OCI-LY7 (cell line): ENCODE results near the gene ITM2C. TPM values are rescaled to one million over a fixed set of nuclear protein-coding genes. Genes with fewer than 3 reads are reported as not detected.

Experiments used
- BruUV-seq: library from RNA; stranded (reverse); fragments of 400-500 nt; replicated peaks from 2 replicates; lab custom pipeline; 2021; lab: Mats Ljungman, UMichigan
- CTCF ChIA-PET: fragments of 300-600 bp; sonication (Branson Sonifier 250); formaldehyde crosslinking; loops from one replicate; lab custom pipeline; 2022; ENCODE audit warnings: antibody characterized with exemption; ENCODE audit not compliant: unreplicated experiment; lab: Charles Lee
- POLR2A ChIA-PET: fragments of 300-600 bp; sonication (Branson Sonifier 250); formaldehyde crosslinking; loops from one replicate; lab custom pipeline; 2022; ENCODE audit warnings: antibody characterized with exemption; lab: Charles Lee
- DNase-seq: peaks from one replicate; pipeline ENCODE4 v3.0.0-alpha.2; 2015; ENCODE audit warnings: low spot score
- H2AFZ ChIP-seq: fragments of 200-600 bp; sonication (generic), shearing (Covaris generic); 2 replicates; pipeline ENCODE4 v1.6.1; 2014; ENCODE audit warnings: mild to moderate bottlenecking, antibody characterized with exemption, low read length, moderate library complexity
- H3K27ac ChIP-seq: fragments of 200-600 bp; sonication (generic); 2 replicates; pipeline ENCODE4 v1.5.1; 2014; ENCODE audit warnings: mixed run types, low read depth, mild to moderate bottlenecking, moderate library complexity, low read length, inconsistent platforms; ENCODE audit not compliant: poor library complexity, severe bottlenecking
- H3K36me3 ChIP-seq: fragments of 200-600 bp; sonication (generic); 2 replicates; pipeline ENCODE4 v1.6.1; 2014; ENCODE audit warnings: mild to moderate bottlenecking, antibody characterized with exemption, low read length, moderate library complexity, mixed read lengths; ENCODE audit not compliant: insufficient read depth
- H3K4me1 ChIP-seq: fragments of 200-600 bp; sonication (generic); 2 replicates; pipeline ENCODE4 v1.5.1; 2014; ENCODE audit warnings: mild to moderate bottlenecking, low read length; ENCODE audit not compliant: insufficient read depth, poor library complexity, severe bottlenecking
- H3K4me2 ChIP-seq: fragments of 200-600 bp; sonication (generic); 2 replicates; pipeline ENCODE4 v1.6.1; 2014; ENCODE audit warnings: mild to moderate bottlenecking, low read length
- H3K4me3 ChIP-seq: fragments of 200-600 bp; sonication (generic); 2 replicates; pipeline ENCODE4 v1.5.1; 2014; ENCODE audit warnings: mild to moderate bottlenecking, low read depth, low read length; ENCODE audit not compliant: poor library complexity, severe bottlenecking
- H3K79me2 ChIP-seq: fragments of 200-600 bp; sonication (generic); 2 replicates; pipeline ENCODE4 v1.6.1; 2016; ENCODE audit warnings: low read depth, mild to moderate bottlenecking, low read length, moderate library complexity, mixed read lengths; ENCODE audit not compliant: insufficient read depth
- H3K9me2 ChIP-seq: fragments of 200-600 bp; sonication (generic); 2 replicates; pipeline ENCODE4 v1.6.1; 2016; ENCODE audit warnings: mild to moderate bottlenecking, low read length, mixed read lengths; ENCODE audit not compliant: insufficient read depth
- H3K9me3 ChIP-seq: fragments of 200-600 bp; sonication (generic); 2 replicates; pipeline ENCODE4 v1.6.1; 2014; ENCODE audit warnings: mild to moderate bottlenecking, mixed run types, low read length, mixed read lengths
- H4K20me1 ChIP-seq: fragments of 200-600 bp; sonication (generic); 2 replicates; pipeline ENCODE4 v1.6.1; 2014; ENCODE audit warnings: mild to moderate bottlenecking, antibody characterized with exemption, low read length, moderate library complexity, mixed read lengths; ENCODE audit not compliant: insufficient read depth
- EZH2phosphoT487 ChIP-seq: fragments of 200-600 bp; sonication (generic); IDR thresholded peaks from 2 replicates; pipeline ENCODE4 v1.6.1; 2018; ENCODE audit warnings: low read depth, borderline replicate concordance, mild to moderate bottlenecking, mixed run types, antibody characterized with exemption, low read length, moderate library complexity, mixed read lengths
- intact Hi-C: fragments of 100-400 bp; cut with micrococcal nuclease; formaldehyde crosslinking; loops from one replicate; pipeline ENCODE4 v1.10.0; 2022; ENCODE audit not compliant: unreplicated experiment
- total RNA-seq, 2 experiments: library from RNA; depleted of rRNA in 1 of 2; stranded (reverse); fragments of >200 nt in 1 of 2; shearing (Covaris generic) in 1 of 2; gene quantifications; 2 replicates each; pipeline ENCODE4 v1.2.3, GENCODE V29; 2014 to 2022
- TF ChIP-seq, protein P1 (sequence below): fragments of 200-600 bp; sonication (generic); conservative IDR thresholded peaks from 2 replicates; pipeline ENCODE4 v1.5.1; 2014; ENCODE audit warnings: mild to moderate bottlenecking, antibody characterized with exemption, low read length, moderate library complexity, mixed read lengths

ITM2C gene
- total RNA-seq, 2 experiments from 2014 or later: not detected

GRCh38 chr2:230816735-230817134 lies 48.0 kb upstream of the ITM2C start:
- Histone ChIP-seq H2AFZ (no peak overlapping the region), H3K4me3 (no peak overlapping the region), H3K27ac (no peak overlapping the region), H3K9me2 (no peaks in the 10 kb centered on the region), H3K9me3 (no peaks in the 10 kb centered on the region), H3K4me1 (peaks cover 7% of the 10 kb centered on the region), H4K20me1 (no peaks in the 10 kb centered on the region), H3K4me2 (no peak overlapping the region), H3K36me3 (peaks cover 64% of the 10 kb centered on the region; the same call in 1 of the 2 replicates), H3K79me2 (no peaks in the 10 kb centered on the region)
- BruUV-seq: no TSS peak
- ChIA-PET CTCF (interaction anchor here (0.7 to 1.0 kb wide), 2 partner anchors 8 to 61 kb away, joined by 3 to 4 read pairs; no protein-coding TSS in a partner anchor), POLR2A (interaction anchor here (0.6 to 1.2 kb wide), 2 partner anchors 9 to 18 kb away, joined by 3 to 4 read pairs; no protein-coding TSS in a partner anchor)
- no peak for TF ChIP-seq EZH2phosphoT487
- TF ChIP-seq, protein P1, sequence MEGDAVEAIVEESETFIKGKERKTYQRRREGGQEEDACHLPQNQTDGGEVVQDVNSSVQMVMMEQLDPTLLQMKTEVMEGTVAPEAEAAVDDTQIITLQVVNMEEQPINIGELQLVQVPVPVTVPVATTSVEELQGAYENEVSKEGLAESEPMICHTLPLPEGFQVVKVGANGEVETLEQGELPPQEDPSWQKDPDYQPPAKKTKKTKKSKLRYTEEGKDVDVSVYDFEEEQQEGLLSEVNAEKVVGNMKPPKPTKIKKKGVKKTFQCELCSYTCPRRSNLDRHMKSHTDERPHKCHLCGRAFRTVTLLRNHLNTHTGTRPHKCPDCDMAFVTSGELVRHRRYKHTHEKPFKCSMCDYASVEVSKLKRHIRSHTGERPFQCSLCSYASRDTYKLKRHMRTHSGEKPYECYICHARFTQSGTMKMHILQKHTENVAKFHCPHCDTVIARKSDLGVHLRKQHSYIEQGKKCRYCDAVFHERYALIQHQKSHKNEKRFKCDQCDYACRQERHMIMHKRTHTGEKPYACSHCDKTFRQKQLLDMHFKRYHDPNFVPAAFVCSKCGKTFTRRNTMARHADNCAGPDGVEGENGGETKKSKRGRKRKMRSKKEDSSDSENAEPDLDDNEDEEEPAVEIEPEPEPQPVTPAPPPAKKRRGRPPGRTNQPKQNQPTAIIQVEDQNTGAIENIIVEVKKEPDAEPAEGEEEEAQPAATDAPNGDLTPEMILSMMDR: no peak
- intact Hi-C loops: no loop called here
- no peak for DNase-seq

DNA sequence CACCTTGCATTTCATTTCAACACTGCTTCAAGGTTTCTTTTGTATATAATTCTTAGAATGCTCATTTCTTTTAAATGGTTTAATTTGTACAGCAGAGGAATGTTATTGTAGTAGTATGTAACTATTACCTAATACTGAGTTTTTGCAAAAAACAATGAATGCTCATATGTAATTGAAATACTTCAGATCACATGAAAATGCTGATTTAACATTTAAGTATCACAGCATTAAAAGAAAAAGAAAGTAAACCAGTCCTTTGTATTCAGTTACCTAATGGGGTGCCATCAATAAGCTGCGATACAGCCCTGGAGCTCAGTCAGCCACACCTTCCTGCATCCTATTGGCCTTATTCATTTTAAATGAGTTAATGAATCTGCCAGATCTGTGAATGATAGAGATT lies 45.3 kb upstream of the ITM2C start:
- intact Hi-C loops: no loop called here
- no peaks in the 10 kb centered on the region for H3K9me2 ChIP-seq
- no peak overlapping the region for H2AFZ ChIP-seq
- H3K79me2 ChIP-seq: no peaks in the 10 kb centered on the region
- no peak for DNase-seq
- peaks cover 1% of the 10 kb centered on the region for H3K4me1 ChIP-seq
- H3K4me3 ChIP-seq: no peak overlapping the region
- no peaks in the 10 kb centered on the region for H3K9me3 ChIP-seq
- TF ChIP-seq, protein P1: no peak
- no peak for TF ChIP-seq EZH2phosphoT487
- no TSS peak for BruUV-seq
- peaks cover 45% of the 10 kb centered on the region; the same call in 1 of the 2 replicates for H3K36me3 ChIP-seq
- no peak overlapping the region for H3K4me2 ChIP-seq
- H4K20me1 ChIP-seq: no peaks in the 10 kb centered on the region; the same call in 1 of the 2 replicates
- POLR2A ChIA-PET: interaction anchor here (0.6 to 1.3 kb wide), 2 partner anchors 9 to 74 kb away, joined by 3 read pairs; no protein-coding TSS in a partner anchor
- CTCF ChIA-PET: no interaction called here
- no peak overlapping the region for H3K27ac ChIP-seq

- no peak for DNase-seq
- H3K36me3 ChIP-seq: peaks cover 31% of the 10 kb centered on the region; the same call in 1 of the 2 replicates
- no peaks in the 10 kb centered on the region; the same call in 1 of the 2 replicates for H4K20me1 ChIP-seq
- no TSS peak for BruUV-seq
- POLR2A ChIA-PET: interaction anchor here (0.6 kb wide), 1 partner anchor 34 kb away, joined by 4 read pairs; no protein-coding TSS in a partner anchor
- no peak overlapping the region for H2AFZ ChIP-seq
- TF ChIP-seq, protein P1: no peak
- no peak for TF ChIP-seq EZH2phosphoT487
- H3K9me2 ChIP-seq: no peaks in the 10 kb centered on the region
- intact Hi-C loops: no loop called here
- H3K4me3 ChIP-seq: no peak overlapping the region
- H3K9me3 ChIP-seq: no peaks in the 10 kb centered on the region
- CTCF ChIA-PET: no interaction called here
- no peaks in the 10 kb centered on the region for H3K79me2 ChIP-seq
- no peak overlapping the region for H3K4me2 ChIP-seq
- no peaks in the 10 kb centered on the region for H3K4me1 ChIP-seq
- H3K27ac ChIP-seq: no peak overlapping the region
Observed at GRCh38 chr2:230821261-230821990, 43.3 kb upstream of the ITM2C start.
